IMR-90 (cell line): ENCODE measurements around the gene RPL6.
"Not testable (repeated sequence)": the region's sequence is repeated elsewhere in the genome, so short reads cannot be mapped to it uniquely, and the experiment has no call there.

ENCODE experiments used
- CEBPB ChIP-seq: IDR thresholded peaks from 2 replicates; pipeline ENCODE4 v1.6.1; 2012; ENCODE audit warnings: low read depth, low read length, improper control_type of control experiment
- CTCF ChIP-seq: conservative IDR thresholded peaks from 2 replicates; pipeline ENCODE4 v1.5.1; 2012; ENCODE audit warnings: mild to moderate bottlenecking, low read depth, low read length, improper control_type of control experiment
- ELK1 ChIP-seq: fragments of 150-350 bp; IDR thresholded peaks from 2 replicates; pipeline ENCODE4 v1.6.1; 2016; ENCODE audit warnings: low read depth, mild to moderate bottlenecking, low read length, moderate library complexity, borderline replicate concordance
- MAFK ChIP-seq: IDR thresholded peaks from 2 replicates; pipeline ENCODE4 v1.6.1; 2012; ENCODE audit warnings: low read depth, low read length, improper control_type of control experiment
- MAZ ChIP-seq: IDR thresholded peaks from 2 replicates; pipeline ENCODE4 v1.6.1; 2012; ENCODE audit warnings: low read depth, mild to moderate bottlenecking, low read length, improper control_type of control experiment, moderate library complexity, borderline replicate concordance
- MXI1 ChIP-seq: IDR thresholded peaks from 2 replicates; pipeline ENCODE4 v1.6.1; 2012; ENCODE audit warnings: low read depth, mild to moderate bottlenecking, low read length, moderate library complexity, borderline replicate concordance
- POLR2A ChIP-seq: IDR thresholded peaks from 2 replicates; pipeline ENCODE4 v1.6.1; 2012; ENCODE audit warnings: mild to moderate bottlenecking, low read depth, low read length
- RAD21 ChIP-seq: IDR thresholded peaks from 2 replicates; pipeline ENCODE4 v1.6.1; 2012; ENCODE audit warnings: low read length, improper control_type of control experiment
- RCOR1 ChIP-seq: IDR thresholded peaks from 2 replicates; pipeline ENCODE4 v1.6.1; 2012; ENCODE audit warnings: mild to moderate bottlenecking, low read length, improper control_type of control experiment; ENCODE audit not compliant: insufficient replicate concordance
- RFX5 ChIP-seq: IDR thresholded peaks from 2 replicates; pipeline ENCODE4 v1.8.0; 2012; ENCODE audit warnings: low read depth, mild to moderate bottlenecking, low read length, moderate library complexity
- SMC3 ChIP-seq: fragments of 150-350 bp; IDR thresholded peaks from 2 replicates; pipeline ENCODE4 v1.6.1; 2016; ENCODE audit warnings: low read depth, mild to moderate bottlenecking, antibody characterized with exemption, low read length, moderate library complexity
- USF2 ChIP-seq: fragments of 150-350 bp; IDR thresholded peaks from 2 replicates; pipeline ENCODE4 v1.6.1; 2017; ENCODE audit warnings: mild to moderate bottlenecking, antibody characterized with exemption, low read length, low read depth

- not testable (repeated sequence) for TF ChIP-seq MAZ, CTCF, CEBPB, USF2, RAD21, MXI1, ELK1, POLR2A, SMC3, MAFK, RFX5, RCOR1
These were observed 31.2 kb upstream of the RPL6 start for GRCh38 chr12:112440653-112441052.
